ENCODE measurements around the gene KRTAP10-9.

DNA sequence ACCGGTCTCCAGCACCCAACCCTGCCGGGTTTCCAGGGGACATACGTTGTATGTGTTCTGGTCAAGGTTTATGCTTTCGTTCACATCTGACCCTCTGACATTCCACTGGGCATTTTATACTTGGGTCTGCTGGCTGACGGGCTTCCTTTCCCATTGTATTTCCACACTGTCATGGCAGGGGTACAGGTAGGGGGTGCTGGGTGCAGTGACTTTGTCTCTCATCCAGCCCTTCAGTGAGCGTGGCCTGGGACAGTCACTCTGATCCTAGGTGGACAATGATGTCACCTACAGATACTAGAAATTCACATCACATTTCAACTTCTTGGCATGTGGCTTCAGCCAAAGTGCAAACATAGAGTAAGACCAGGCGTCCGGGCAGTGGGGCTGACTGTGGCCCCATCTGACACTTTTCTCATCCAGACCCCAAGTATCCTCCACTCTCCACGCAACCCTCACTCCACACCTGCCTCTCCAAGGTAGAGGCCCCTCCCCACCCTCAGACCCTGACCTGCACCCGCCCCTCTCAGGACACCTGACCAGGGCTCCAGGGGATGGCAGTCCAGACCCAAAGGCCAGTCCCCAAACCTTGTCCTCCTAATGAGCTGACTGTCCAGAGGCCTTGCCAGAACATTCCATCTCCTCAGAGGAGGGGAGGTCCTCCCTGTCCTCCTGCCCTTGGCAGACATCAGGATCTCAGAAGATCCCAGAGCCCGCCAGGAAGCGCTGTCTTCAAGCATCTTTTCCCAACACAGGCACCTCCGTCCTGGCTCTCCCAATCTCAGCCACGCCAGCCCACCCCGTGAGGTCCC is 9.5 kb downstream of the KRTAP10-9 start:
- TF ChIP-seq, protein P1, sequence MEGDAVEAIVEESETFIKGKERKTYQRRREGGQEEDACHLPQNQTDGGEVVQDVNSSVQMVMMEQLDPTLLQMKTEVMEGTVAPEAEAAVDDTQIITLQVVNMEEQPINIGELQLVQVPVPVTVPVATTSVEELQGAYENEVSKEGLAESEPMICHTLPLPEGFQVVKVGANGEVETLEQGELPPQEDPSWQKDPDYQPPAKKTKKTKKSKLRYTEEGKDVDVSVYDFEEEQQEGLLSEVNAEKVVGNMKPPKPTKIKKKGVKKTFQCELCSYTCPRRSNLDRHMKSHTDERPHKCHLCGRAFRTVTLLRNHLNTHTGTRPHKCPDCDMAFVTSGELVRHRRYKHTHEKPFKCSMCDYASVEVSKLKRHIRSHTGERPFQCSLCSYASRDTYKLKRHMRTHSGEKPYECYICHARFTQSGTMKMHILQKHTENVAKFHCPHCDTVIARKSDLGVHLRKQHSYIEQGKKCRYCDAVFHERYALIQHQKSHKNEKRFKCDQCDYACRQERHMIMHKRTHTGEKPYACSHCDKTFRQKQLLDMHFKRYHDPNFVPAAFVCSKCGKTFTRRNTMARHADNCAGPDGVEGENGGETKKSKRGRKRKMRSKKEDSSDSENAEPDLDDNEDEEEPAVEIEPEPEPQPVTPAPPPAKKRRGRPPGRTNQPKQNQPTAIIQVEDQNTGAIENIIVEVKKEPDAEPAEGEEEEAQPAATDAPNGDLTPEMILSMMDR (IDR thresholded peaks at IDR 0.05), result no peak
- TF ChIP-seq POLR2A (IDR thresholded peaks at IDR 0.05), result no peak

Measured in Peyer's patch (tissue), 4 donors.